Measurements from ENCODE around the gene RAP1GAP2. TPM values are rescaled to one million over a fixed set of nuclear protein-coding genes. Genes with fewer than 3 reads are reported as not detected.

Gene RAP1GAP2
- total RNA-seq, 1 donor from 2014 or later: 8.6 TPM

DNA sequence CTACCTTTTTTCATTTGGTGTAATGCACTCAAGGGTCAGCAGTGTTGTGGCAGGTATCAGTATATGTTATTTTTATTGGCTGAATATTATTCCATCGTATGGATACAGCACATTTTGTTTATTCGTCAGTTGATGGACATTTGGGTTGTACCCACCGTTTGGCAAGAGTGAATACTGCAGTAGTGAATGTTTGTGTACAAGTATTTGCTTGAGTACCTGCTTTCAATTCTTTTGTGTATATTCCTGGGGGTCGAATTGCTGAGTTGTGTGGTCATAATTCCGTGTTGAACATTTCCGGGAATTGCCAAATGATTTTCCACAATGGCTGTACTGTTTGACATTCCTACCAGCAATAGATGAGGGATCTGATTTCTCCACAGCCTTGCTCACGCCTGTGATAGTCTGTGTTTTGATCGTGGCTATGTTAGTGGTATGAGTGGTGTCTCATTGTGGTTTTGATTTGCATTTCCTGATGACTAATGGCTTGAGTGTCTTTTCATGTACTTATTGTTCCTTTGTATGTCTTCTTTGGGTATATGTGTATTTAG lies 158.7 kb downstream of the RAP1GAP2 start:
- Mint-ChIP-seq H3K36me3 (ENCODE audit: low read depth, unreplicated experiment) (no peaks in the 10 kb centered on the region), H3K27ac (ENCODE audit: unreplicated experiment) (peak overlapping the region; percentile 97), H3K27me3 (ENCODE audit: low read depth, unreplicated experiment) (no peaks in the 10 kb centered on the region), H3K9me3 (ENCODE audit: unreplicated experiment) (no peaks in the 10 kb centered on the region), H3K4me3 (ENCODE audit: unreplicated experiment) (peak overlapping the region; percentile 55), H3K4me1 (ENCODE audit: low read depth, unreplicated experiment) (peaks cover 33% of the 10 kb centered on the region)
- no peak for TF ChIP-seq EZH2 (IDR thresholded peaks at IDR 0.05; ENCODE audit: insufficient read depth, low read length)
- TF ChIP-seq, protein P1, sequence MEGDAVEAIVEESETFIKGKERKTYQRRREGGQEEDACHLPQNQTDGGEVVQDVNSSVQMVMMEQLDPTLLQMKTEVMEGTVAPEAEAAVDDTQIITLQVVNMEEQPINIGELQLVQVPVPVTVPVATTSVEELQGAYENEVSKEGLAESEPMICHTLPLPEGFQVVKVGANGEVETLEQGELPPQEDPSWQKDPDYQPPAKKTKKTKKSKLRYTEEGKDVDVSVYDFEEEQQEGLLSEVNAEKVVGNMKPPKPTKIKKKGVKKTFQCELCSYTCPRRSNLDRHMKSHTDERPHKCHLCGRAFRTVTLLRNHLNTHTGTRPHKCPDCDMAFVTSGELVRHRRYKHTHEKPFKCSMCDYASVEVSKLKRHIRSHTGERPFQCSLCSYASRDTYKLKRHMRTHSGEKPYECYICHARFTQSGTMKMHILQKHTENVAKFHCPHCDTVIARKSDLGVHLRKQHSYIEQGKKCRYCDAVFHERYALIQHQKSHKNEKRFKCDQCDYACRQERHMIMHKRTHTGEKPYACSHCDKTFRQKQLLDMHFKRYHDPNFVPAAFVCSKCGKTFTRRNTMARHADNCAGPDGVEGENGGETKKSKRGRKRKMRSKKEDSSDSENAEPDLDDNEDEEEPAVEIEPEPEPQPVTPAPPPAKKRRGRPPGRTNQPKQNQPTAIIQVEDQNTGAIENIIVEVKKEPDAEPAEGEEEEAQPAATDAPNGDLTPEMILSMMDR (IDR thresholded peaks at IDR 0.05; ENCODE audit: insufficient read depth, low read depth, low read length): no peak
- no peaks in the 10 kb centered on the region for H4K20me1 ChIP-seq (ENCODE audit: insufficient read depth, low read length)
- no peaks in the 10 kb centered on the region for H3K79me2 ChIP-seq (ENCODE audit: insufficient read depth, low read length)
- no peaks in the 10 kb centered on the region for H3K9me3 ChIP-seq (ENCODE audit: insufficient read depth, low read depth, low read length)
- H3K27me3 ChIP-seq (ENCODE audit: insufficient read depth, low read length): peaks cover 6% of the 10 kb centered on the region
- no peak overlapping the region for H3K4me3 ChIP-seq (ENCODE audit: insufficient read depth, low read depth, low read length)
- no peaks in the 10 kb centered on the region for H3K36me3 ChIP-seq (ENCODE audit: insufficient read depth, low read length)
- H3K9ac ChIP-seq (ENCODE audit: low read length): peak overlapping the region; percentile 38
- H3K4me1 ChIP-seq (ENCODE audit: insufficient read depth, low read length): peaks cover 8% of the 10 kb centered on the region
- DNase-seq (ENCODE audit: low read depth): peak; percentile 99
- H3K4me2 ChIP-seq (ENCODE audit: low read length): peak overlapping the region; percentile 54
- H3K27ac ChIP-seq (ENCODE audit: low read depth, low read length): peak overlapping the region; percentile 12
- peak; percentile 77 for FAIRE-seq
- no peak overlapping the region for H2AFZ ChIP-seq (ENCODE audit: low read depth, low read length)

DNA sequence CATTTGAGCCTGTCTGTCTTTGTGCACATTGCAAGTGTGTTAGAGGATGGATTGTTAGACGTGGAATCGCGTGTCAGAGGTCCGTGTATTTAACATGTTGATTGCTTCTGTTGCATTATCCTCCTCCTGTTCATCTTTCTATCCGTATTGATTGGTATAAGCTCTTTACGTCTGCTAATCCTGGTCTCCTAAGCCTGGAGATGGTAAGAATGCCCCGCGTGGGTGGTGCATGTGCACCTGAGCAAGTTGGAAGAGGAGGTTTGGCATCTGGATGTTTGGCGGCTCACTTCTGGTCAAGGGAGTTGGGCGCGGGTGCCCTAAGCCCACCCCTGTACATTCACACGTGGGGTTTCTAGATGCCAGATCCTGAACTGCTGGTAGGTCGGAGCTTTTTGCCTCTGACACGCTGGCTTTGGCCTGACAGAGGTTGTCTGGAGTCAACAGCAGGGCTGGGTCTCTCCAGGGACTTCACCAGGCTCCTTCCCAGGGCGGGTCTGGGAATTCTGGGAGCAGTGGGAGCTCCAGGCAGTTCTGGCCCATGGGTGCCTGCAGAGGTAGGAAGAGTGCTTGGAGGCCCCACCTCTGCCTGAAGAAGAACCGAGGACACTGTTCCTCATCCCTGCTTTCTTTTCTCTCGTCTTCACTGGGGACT lies 159.8 kb downstream of the RAP1GAP2 start:
- H3K4me1 ChIP-seq (ENCODE audit: insufficient read depth, low read length): peaks cover 15% of the 10 kb centered on the region
- TF ChIP-seq EZH2 (IDR thresholded peaks at IDR 0.05; ENCODE audit: insufficient read depth, low read length): no peak
- TF ChIP-seq, protein P1 (IDR thresholded peaks at IDR 0.05; ENCODE audit: insufficient read depth, low read depth, low read length): no peak
- H3K9ac ChIP-seq (ENCODE audit: low read length): no peak overlapping the region
- H3K4me2 ChIP-seq (ENCODE audit: low read length): no peak overlapping the region
- DNase-seq (ENCODE audit: low read depth): no peak
- FAIRE-seq: no peak
- H3K79me2 ChIP-seq (ENCODE audit: insufficient read depth, low read length): no peaks in the 10 kb centered on the region
- H3K36me3 ChIP-seq (ENCODE audit: insufficient read depth, low read length): no peaks in the 10 kb centered on the region
- H3K4me3 ChIP-seq (ENCODE audit: insufficient read depth, low read depth, low read length): no peak overlapping the region
- Mint-ChIP-seq H3K4me1 (ENCODE audit: low read depth, unreplicated experiment) (peaks cover 40% of the 10 kb centered on the region), H3K27me3 (ENCODE audit: low read depth, unreplicated experiment) (no peaks in the 10 kb centered on the region), H3K27ac (ENCODE audit: unreplicated experiment) (peak overlapping the region; percentile 97), H3K9me3 (ENCODE audit: unreplicated experiment) (no peaks in the 10 kb centered on the region), H3K4me3 (ENCODE audit: unreplicated experiment) (no peak overlapping the region), H3K36me3 (ENCODE audit: low read depth, unreplicated experiment) (no peaks in the 10 kb centered on the region)
- no peaks in the 10 kb centered on the region for H3K9me3 ChIP-seq (ENCODE audit: insufficient read depth, low read depth, low read length)
- no peak overlapping the region for H2AFZ ChIP-seq (ENCODE audit: low read depth, low read length)
- H4K20me1 ChIP-seq (ENCODE audit: insufficient read depth, low read length): no peaks in the 10 kb centered on the region
- H3K27me3 ChIP-seq (ENCODE audit: insufficient read depth, low read length): peaks cover 6% of the 10 kb centered on the region
- no peak overlapping the region for H3K27ac ChIP-seq (ENCODE audit: low read depth, low read length)
